ENCODE data around the gene GSPT1.

The GSPT1 gene

GRCh38 chr16:11901091-11901490, 14.7 kb downstream of the GSPT1 start:
- Histone ChIP-seq H3K4me2 (ENCODE audit: low read depth, low read length, poor library complexity, severe bottlenecking) (no peak overlapping the region), H3K9ac (ENCODE audit: low read length) (no peak overlapping the region), H3K36me3 (ENCODE audit: low read length) (peaks cover 15% of the 10 kb centered on the region; the same call in 1 of the 2 replicates), H3F3A (ENCODE audit: insufficient read depth) (peaks cover 5% of the 10 kb centered on the region; the same call in 1 of the 2 replicates), H4K20me1 (ENCODE audit: low read depth, low read length) (peaks cover 29% of the 10 kb centered on the region), H3K79me2 (ENCODE audit: insufficient read depth, low read length) (peaks cover 97% of the 10 kb centered on the region), H3K9me3 (ENCODE audit: insufficient read depth, low read length) (no peaks in the 10 kb centered on the region), H3K27ac (ENCODE audit: low read depth, low read length) (no peak overlapping the region), H3K4me3 (ENCODE audit: insufficient read depth, low read length, poor library complexity, severe bottlenecking) (no peak overlapping the region), H3K27me3 (ENCODE audit: low read length) (no peaks in the 10 kb centered on the region), H2AFZ (ENCODE audit: low read depth, low read length, severe bottlenecking) (no peak overlapping the region), H3K9me2 (replicated peaks; ENCODE audit: insufficient read depth, low read length) (no peaks in the 10 kb centered on the region)
- TF ChIP-seq CTCF (IDR thresholded peaks at IDR 0.05; ENCODE audit: insufficient read depth, low read length, poor library complexity, severe bottlenecking): no peak
- no peak for TF ChIP-seq EZH2phosphoT487 (conservative IDR thresholded peaks at IDR 0.05; ENCODE audit: low read length)

GRCh38 chr16:11896486-11897176, 19.1 kb downstream of the GSPT1 start:
- Histone ChIP-seq H3K27ac (ENCODE audit: low read depth, low read length) (no peak overlapping the region), H4K20me1 (ENCODE audit: low read depth, low read length) (peaks cover 33% of the 10 kb centered on the region), H3F3A (ENCODE audit: insufficient read depth) (peaks cover 10% of the 10 kb centered on the region), H3K4me3 (ENCODE audit: insufficient read depth, low read length, poor library complexity, severe bottlenecking) (no peak overlapping the region), H3K4me2 (ENCODE audit: low read depth, low read length, poor library complexity, severe bottlenecking) (no peak overlapping the region), H3K27me3 (ENCODE audit: low read length) (no peaks in the 10 kb centered on the region), H3K9me3 (ENCODE audit: insufficient read depth, low read length) (no peaks in the 10 kb centered on the region), H3K9ac (ENCODE audit: low read length) (no peak overlapping the region), H3K79me2 (ENCODE audit: insufficient read depth, low read length) (peaks cover 67% of the 10 kb centered on the region), H2AFZ (ENCODE audit: low read depth, low read length, severe bottlenecking) (no peak overlapping the region), H3K36me3 (ENCODE audit: low read length) (peaks cover 35% of the 10 kb centered on the region), H3K9me2 (replicated peaks; ENCODE audit: insufficient read depth, low read length) (no peaks in the 10 kb centered on the region)
- no peak for TF ChIP-seq CTCF (IDR thresholded peaks at IDR 0.05; ENCODE audit: insufficient read depth, low read length, poor library complexity, severe bottlenecking)
- no peak for TF ChIP-seq EZH2phosphoT487 (conservative IDR thresholded peaks at IDR 0.05; ENCODE audit: low read length)

GRCh38 chr16:11893571-11893970, 22.2 kb downstream of the GSPT1 start:
- no peaks in the 10 kb centered on the region for H3K9me3 ChIP-seq (ENCODE audit: insufficient read depth, low read length)
- no peaks in the 10 kb centered on the region for H3K27me3 ChIP-seq (ENCODE audit: low read length)
- H4K20me1 ChIP-seq (ENCODE audit: low read depth, low read length): peaks cover 21% of the 10 kb centered on the region
- H3K9ac ChIP-seq (ENCODE audit: low read length): no peak overlapping the region
- TF ChIP-seq EZH2phosphoT487 (conservative IDR thresholded peaks at IDR 0.05; ENCODE audit: low read length) (no peak), CTCF (IDR thresholded peaks at IDR 0.05; ENCODE audit: insufficient read depth, low read length, poor library complexity, severe bottlenecking) (no peak)
- H2AFZ ChIP-seq (ENCODE audit: low read depth, low read length, severe bottlenecking): no peak overlapping the region
- H3K4me3 ChIP-seq (ENCODE audit: insufficient read depth, low read length, poor library complexity, severe bottlenecking): no peak overlapping the region
- no peak overlapping the region for H3K27ac ChIP-seq (ENCODE audit: low read depth, low read length)
- H3K79me2 ChIP-seq (ENCODE audit: insufficient read depth, low read length): peaks cover 36% of the 10 kb centered on the region
- no peak overlapping the region for H3K4me2 ChIP-seq (ENCODE audit: low read depth, low read length, poor library complexity, severe bottlenecking)
- H3F3A ChIP-seq (ENCODE audit: insufficient read depth): peaks cover 16% of the 10 kb centered on the region; the same call in 1 of the 2 replicates
- H3K9me2 ChIP-seq (replicated peaks; ENCODE audit: insufficient read depth, low read length): no peaks in the 10 kb centered on the region
- H3K36me3 ChIP-seq (ENCODE audit: low read length): peaks cover 45% of the 10 kb centered on the region
